Fibroblast of lung (primary cell): Measurements from ENCODE around the gene SLC26A8. TPM values are rescaled to one million over a fixed set of nuclear protein-coding genes. Genes with fewer than 3 reads are reported as not detected.

Source experiments
- DNase-seq, 2 donors: peaks; one replicate each; pipeline versions ENCODE4 v3.0.0 to v3.0.0-alpha.2; 2010; ENCODE audit warnings: low read depth in 2 of 2
- H2AFZ ChIP-seq: 2 replicates; pipeline ENCODE4 v1.5.1; 2012; ENCODE audit warnings: low read length, control low read depth, inconsistent platforms
- H3K27ac ChIP-seq: 2 replicates; pipeline ENCODE4 v1.5.1; 2011; ENCODE audit warnings: low read length, control low read depth; ENCODE audit not compliant: insufficient read depth
- H3K27me3 ChIP-seq: 2 replicates; pipeline ENCODE4 v1.5.1; 2011; ENCODE audit warnings: mild to moderate bottlenecking, low read length; ENCODE audit not compliant: control insufficient read depth, insufficient read depth
- H3K36me3 ChIP-seq: 2 replicates; pipeline ENCODE4 v1.5.1; 2011; ENCODE audit warnings: low read length; ENCODE audit not compliant: control insufficient read depth, insufficient read depth
- H3K4me1 ChIP-seq: 2 replicates; pipeline ENCODE4 v1.5.1; 2011; ENCODE audit warnings: low read length; ENCODE audit not compliant: control insufficient read depth, insufficient read depth; ENCODE audit errors: extremely low read depth
- H3K4me2 ChIP-seq: 2 replicates; pipeline ENCODE4 v1.5.1; 2011; ENCODE audit warnings: low read length, control low read depth; ENCODE audit not compliant: insufficient read depth; ENCODE audit errors: extremely low read depth
- H3K4me3 ChIP-seq, 4 experiments: fragments of 200-600 bp in 1 of 4; sonication (generic) in 1 of 4; replicated peaks in 1 of 4; 2 replicates each; pipeline ENCODE4 v1.5.1; 2011 to 2016; ENCODE audit warnings: low read length in 4 of 4, low read depth in 3 of 4, mild to moderate bottlenecking in 3 of 4, control low read depth in 2 of 4, inconsistent platforms in 1 of 4, mixed read lengths in 1 of 4; ENCODE audit not compliant: insufficient read depth in 1 of 4; ENCODE audit errors: control extremely low read depth in 1 of 4
- H3K79me2 ChIP-seq: 2 replicates; pipeline ENCODE4 v1.5.1; 2012; ENCODE audit warnings: mild to moderate bottlenecking, low read length, inconsistent platforms; ENCODE audit not compliant: control insufficient read depth, insufficient read depth
- H3K9ac ChIP-seq: 2 replicates; pipeline ENCODE4 v1.5.1; 2011; ENCODE audit warnings: mild to moderate bottlenecking, low read length, control low read depth; ENCODE audit not compliant: insufficient read depth
- H3K9me3 ChIP-seq: 2 replicates; pipeline ENCODE4 v1.5.1; 2012; ENCODE audit warnings: low read depth, low read length; ENCODE audit not compliant: control insufficient read depth, insufficient read depth
- H4K20me1 ChIP-seq: 2 replicates; pipeline ENCODE4 v1.5.1; 2011; ENCODE audit warnings: low read length; ENCODE audit not compliant: control insufficient read depth, insufficient read depth; ENCODE audit errors: extremely low read depth
- CTCF ChIP-seq, 2 donors: IDR thresholded peaks in 1 of 2; conservative IDR thresholded peaks in 1 of 2; 1 replicate in 1 of 2; 2 replicates in 1 of 2; pipeline ENCODE4 v1.5.1; 2011 to 2012; ENCODE audit warnings: low read length in 2 of 2, control low read depth in 1 of 2, inconsistent platforms in 1 of 2, low read depth in 1 of 2, mild to moderate bottlenecking in 1 of 2
- EZH2 ChIP-seq: IDR thresholded peaks from 2 replicates; pipeline ENCODE4 v1.5.1; 2012; ENCODE audit warnings: low read length, control low read depth, mild to moderate bottlenecking; ENCODE audit errors: missing control alignments
- polyA plus RNA-seq, 2 donors: library from polyadenylated mRNA; depleted of rRNA in 1 of 2; stranded (reverse) in 1 of 2; unstranded in 1 of 2; fragments of >200 nt; gene quantifications; 2 replicates each; pipeline ENCODE4 v1.2.1, GENCODE V29; 2011 to 2012; ENCODE audit warnings: missing spikeins in 1 of 2
- total RNA-seq: library from RNA; depleted of rRNA; stranded (reverse); fragments of >200 nt; gene quantifications from 2 replicates; pipeline ENCODE4 v1.2.1, GENCODE V29; 2014

Gene SLC26A8
- total and polyA plus RNA-seq, 2 donors (not counting 1 experiment from before 2014, with no cell fraction given): not detected

- H2AFZ ChIP-seq: peak within 1 kb of the TSS; percentile 73
Measured at GRCh38 chr6:35920793-35921732, 103.4 kb downstream of the SLC26A8 start, which contains the start of gene SRPK1. Gene SRPK1 (minus strand): TSS chr6:35921098. CDS start chr6:35921056, 42 bp downstream.

GRCh38 chr6:35919827-35920751 lies 104.4 kb downstream of the SLC26A8 start:
- Histone ChIP-seq H4K20me1 (no peaks in the 10 kb centered on the region), H3K79me2 (peaks cover 39% of the 10 kb centered on the region), H3K9me3 (no peaks in the 10 kb centered on the region), H3K27me3 (no peaks in the 10 kb centered on the region), H3K36me3 (no peaks in the 10 kb centered on the region), H2AFZ (peak overlapping the region; percentile 4), H3K4me1 (no peaks in the 10 kb centered on the region), H3K9ac (peak overlapping the region; percentile 45), H3K27ac (peak overlapping the region; percentile 53), H3K4me3 (peak overlapping the region; percentile 57 to 75 (median 68)), H3K4me2 (peak overlapping the region; percentile 87)
- DNase-seq: peak; percentile 63 to 74
- no peak for TF ChIP-seq CTCF (conservative IDR thresholded peaks at IDR 0.05 in 1 of 2, IDR thresholded peaks at IDR 0.05 in 1 of 2; ENCODE audit: low read depth in 1 of 2, low read length in 2 of 2)
- no peak for TF ChIP-seq EZH2

More at GRCh38 chr6:35920793-35921732, 103.4 kb downstream of the SLC26A8 start, which contains the start of gene SRPK1:
- H4K20me1 ChIP-seq: no peaks in the 10 kb centered on the region
- no peaks in the 10 kb centered on the region for H3K27me3 ChIP-seq
- H3K27ac ChIP-seq: peak within 1 kb of the TSS; percentile 53
- no peaks in the 10 kb centered on the region for H3K9me3 ChIP-seq
- peak within 1 kb of the TSS; percentile 87 for H3K4me2 ChIP-seq
- H3K79me2 ChIP-seq: peaks cover 39% of the 10 kb centered on the region
- peak; percentile 75 to 76 for DNase-seq
- H3K9ac ChIP-seq: peak within 1 kb of the TSS; percentile 62
- H3K36me3 ChIP-seq: no peaks in the 10 kb centered on the region
- no peak for TF ChIP-seq CTCF (conservative IDR thresholded peaks at IDR 0.05 in 1 of 2, IDR thresholded peaks at IDR 0.05 in 1 of 2; ENCODE audit: low read depth in 1 of 2, low read length in 2 of 2)
- no peak for TF ChIP-seq EZH2
- H3K4me3 ChIP-seq: peak within 1 kb of the TSS; percentile 58 to 81 (median 68)
- no peaks in the 10 kb centered on the region for H3K4me1 ChIP-seq
